Umbilical cord (tissue), 2 donors: ENCODE data around the gene WBP1L. TPM values are rescaled to one million over a fixed set of nuclear protein-coding genes. Genes with fewer than 3 reads are reported as not detected.
"Not testable (repeated sequence)": the region's sequence is repeated elsewhere in the genome, so short reads cannot be mapped to it uniquely, and the experiment has no call there.

Experiments
- DNase-seq: peaks from one replicate; pipeline ENCODE4 v3.0.0-alpha.2; 2015; ENCODE audit warnings: low spot score
- total RNA-seq: library from RNA; depleted of rRNA; stranded (reverse); fragments of >200 nt; gene quantifications from one replicate; pipeline ENCODE4 v1.2.3, GENCODE V29; 2014; ENCODE audit warnings: low replicate concordance; ENCODE audit not compliant: insufficient read depth

Gene WBP1L
- total RNA-seq, 1 donor from 2014 or later, result 35.9 TPM

DNA sequence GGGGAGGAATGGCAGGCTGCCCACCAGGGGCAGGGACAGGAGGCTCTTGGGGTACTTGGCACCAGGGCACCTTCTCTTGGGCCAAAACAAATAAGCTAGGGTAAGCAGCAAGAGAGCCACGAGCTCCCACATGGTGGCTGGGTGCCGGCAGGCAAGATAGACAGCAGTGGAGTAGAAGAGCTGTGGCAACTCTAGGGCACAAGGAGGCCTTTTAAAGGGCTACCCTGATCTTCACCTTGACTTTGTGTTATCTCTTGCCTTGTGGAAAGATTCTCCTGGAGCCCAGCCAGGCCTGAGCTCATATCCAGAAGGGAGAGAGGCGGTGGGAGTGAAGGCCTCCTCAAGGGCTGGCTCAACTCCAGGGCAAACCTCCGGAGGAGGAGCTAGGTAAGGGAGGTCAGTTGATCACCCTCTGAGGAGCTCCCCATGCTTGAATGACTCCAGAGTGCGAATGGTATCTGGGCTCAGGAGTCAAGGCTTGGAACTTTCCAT is 93.5 kb downstream of the WBP1L start, which contains the start of gene CYP17A1:
Gene CYP17A1 (minus strand): TSS at position 184 of the 492 bp plus-strand sequence. CDS start 52 bp downstream, at position 132.
- no peak for DNase-seq

- DNase-seq, result not testable (repeated sequence)
These were observed 94.7 kb downstream of the WBP1L start for GRCh38 chr10:102838276-102838927.

- DNase-seq, result no peak
These were observed 98.1 kb downstream of the WBP1L start for GRCh38 chr10:102841827-102842345.

DNA sequence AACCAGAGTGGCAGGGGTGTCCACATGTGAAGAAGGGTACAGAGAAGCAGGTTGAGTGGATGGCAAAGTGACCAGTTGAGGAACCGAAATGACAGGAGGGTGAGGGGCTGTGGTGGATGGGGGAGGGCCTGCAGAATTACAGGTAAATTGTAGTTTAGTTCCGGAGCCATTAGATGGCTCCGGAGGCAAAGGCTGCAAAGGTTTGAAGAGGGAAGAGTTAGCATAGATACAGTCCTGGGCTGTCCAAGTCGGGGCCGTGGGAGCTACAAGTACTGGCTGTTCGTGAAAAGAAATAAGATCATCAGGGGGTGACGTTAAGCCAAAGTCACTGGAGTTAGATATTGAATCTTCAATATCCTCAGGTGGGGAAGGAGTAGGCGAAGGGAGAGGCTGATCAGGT is 99.4 kb downstream of the WBP1L start:
- DNase-seq, result not testable (repeated sequence)

GRCh38 chr10:102844190-102844776 is 100.5 kb downstream of the WBP1L start:
- DNase-seq, result not testable (repeated sequence)

DNA sequence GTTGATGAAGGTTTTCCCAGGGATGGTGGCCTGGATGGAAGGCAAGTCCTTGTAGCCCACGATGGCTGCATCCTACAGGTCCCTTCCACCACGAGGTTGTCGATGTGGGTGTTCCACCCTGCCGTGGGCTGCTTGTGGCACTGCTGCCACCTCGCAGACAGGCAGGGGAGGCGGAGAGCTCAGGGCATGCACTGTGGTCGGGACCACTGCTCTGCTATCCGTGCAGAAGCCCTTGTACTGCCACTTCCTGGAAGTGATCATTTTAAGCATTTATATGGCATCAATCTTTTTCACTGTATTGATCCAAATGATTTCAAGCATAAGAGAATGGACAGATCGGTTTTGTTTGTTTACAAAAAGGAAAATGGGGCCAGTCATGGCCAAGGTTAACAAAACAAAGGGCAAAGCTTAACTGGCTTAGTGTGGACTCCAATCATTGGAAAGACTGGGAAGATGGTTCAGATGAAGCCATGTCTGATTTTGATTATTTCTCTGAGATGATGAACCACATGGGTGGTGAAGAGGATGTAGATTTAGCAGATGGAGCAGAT is 101.7 kb downstream of the WBP1L start:
- DNase-seq, result no peak

DNA sequence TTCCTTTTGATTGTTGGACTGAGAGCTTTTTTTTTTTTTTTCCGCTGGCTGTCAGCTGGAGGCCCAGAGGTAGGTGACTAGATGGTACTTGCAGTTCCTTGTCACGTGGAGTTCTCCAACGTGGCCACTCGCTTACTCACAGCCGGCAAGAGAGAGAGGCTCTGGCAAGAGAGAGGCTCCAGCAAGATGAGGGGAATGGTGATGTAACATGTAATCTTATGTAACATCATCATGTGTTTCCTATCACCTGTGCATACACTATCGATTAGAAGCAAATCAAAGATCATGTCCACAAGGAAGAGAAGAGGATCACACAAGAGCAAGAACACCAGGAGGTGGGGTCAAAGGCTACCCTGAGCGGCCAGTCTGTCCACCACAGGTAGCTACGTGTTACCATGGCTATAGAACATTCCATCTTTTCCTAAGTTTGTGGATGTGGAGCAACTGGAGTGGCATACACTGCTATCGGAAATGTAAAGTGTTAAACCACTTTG is 106.3 kb downstream of the WBP1L start:
- no peak for DNase-seq

GRCh38 chr10:102853237-102853636 is 109.5 kb downstream of the WBP1L start:
- DNase-seq, result not testable (repeated sequence)

DNA sequence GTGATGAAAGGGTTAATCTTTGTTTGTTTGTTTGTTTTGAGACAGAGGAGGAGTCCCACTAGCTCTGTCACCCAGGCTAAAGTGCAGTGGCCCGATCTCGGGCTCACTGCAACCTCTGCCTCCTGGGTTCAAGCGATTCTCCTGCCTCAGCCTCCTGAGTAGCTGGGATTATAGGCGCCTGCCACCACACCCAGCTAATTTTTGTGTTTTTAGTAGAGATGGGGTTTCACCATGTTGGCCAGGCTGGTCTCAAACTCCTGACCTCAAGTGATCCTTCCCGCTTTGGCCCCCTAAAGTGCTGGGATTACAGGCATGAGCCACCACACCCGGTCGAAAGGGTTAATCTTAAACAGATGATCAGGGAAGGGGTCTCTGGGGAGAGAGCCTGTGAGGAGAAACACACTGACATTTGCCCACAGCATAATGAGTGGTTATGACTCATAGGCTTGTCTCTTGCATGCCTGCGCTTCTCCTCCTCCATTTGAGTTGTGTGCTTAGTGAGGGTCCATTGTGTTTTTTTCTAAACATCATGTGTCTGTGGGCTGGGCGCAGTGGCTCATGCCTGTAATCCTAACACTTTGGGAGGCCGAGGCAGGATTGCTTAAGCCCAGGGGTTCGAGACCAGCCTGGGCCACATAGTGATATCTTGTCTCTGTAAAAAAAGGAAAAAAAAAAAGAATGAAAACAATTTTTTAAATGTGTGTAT is 112.1 kb downstream of the WBP1L start:
- peak; percentile 28 for DNase-seq

DNA sequence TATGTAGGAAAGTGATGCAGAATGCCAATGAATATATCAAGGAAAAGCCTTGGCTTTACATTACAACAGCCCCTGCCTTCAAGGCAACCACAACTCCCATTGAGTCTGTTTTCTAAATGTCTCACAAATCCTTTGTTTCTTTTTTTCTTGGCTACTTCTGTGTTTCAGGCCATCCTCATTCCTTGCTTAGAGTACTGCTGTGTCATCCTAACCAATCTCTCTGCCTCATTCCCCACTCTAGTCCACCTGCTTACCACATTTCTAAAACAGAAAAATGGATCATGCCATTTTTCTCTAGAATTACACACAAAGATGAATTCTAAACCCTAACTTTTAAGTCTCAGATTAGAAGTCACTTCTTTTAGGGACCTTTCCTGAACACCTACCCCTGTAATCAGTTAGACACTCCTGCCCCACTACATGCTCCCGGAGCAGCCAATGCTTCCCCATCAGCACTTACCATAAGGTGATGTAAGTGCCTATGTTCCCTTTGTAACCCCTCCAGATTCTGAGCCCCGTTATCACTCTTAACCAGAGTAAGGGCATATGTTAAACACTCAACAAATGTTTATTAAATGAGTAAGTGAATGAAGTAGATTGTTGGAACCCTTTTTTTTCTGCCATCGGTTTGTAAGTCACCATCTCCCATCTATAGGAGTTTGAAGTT is 113.1 kb downstream of the WBP1L start:
- DNase-seq, result no peak

GRCh38 chr10:102859911-102860310 is 116.2 kb downstream of the WBP1L start:
- DNase-seq, result no peak

GRCh38 chr10:102863660-102864059 is 119.9 kb downstream of the WBP1L start:
- no peak for DNase-seq

DNA sequence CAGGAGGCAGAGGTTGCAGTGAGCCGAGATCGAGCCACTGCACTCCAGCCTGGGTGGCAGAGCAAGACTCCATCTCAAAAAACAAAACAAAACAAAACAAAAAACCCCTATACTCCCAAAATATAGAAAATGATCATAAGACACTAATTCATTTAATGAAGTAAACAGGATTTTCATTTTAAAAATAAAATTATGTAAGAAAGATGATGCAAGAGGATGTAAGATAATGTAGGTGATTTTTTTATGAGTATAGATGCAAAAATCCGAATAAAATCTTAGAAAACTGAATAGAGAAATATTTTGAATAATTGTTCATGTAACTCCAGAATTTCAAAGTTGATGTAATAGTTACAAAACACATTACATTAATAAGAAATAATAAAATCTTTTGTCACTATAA is 121.9 kb downstream of the WBP1L start:
- DNase-seq, result no peak

Other genes with a start within 250 kb of the WBP1L start
- gene ACTR1A, start 241.2 kb upstream of the WBP1L start, total RNA-seq, result 42.1 TPM
- 5.5 TPM for gene SUFU, start 240.0 kb upstream of the WBP1L start, total RNA-seq
- 31.3 TPM for gene TRIM8, start 99.5 kb upstream of the WBP1L start, total RNA-seq
- gene ARL3, start 29.6 kb upstream of the WBP1L start, total RNA-seq, result 7.2 TPM
- 9.4 TPM for gene SFXN2, start 29.3 kb upstream of the WBP1L start, total RNA-seq
- 1.2 TPM for gene CYP17A1, start 93.5 kb downstream of the WBP1L start, total RNA-seq
- gene BORCS7, start 110.3 kb downstream of the WBP1L start, total RNA-seq, result 59.2 TPM
- 4.8 TPM for gene AS3MT, start 125.5 kb downstream of the WBP1L start, total RNA-seq
- gene CNNM2, start 174.3 kb downstream of the WBP1L start, total RNA-seq, result 6.0 TPM